ENCODE data around the gene SLC23A2.

- no peak for TF ChIP-seq POLR2A (IDR thresholded peaks at IDR 0.05)
- TF ChIP-seq CTCF (IDR thresholded peaks at IDR 0.05), result no peak
- TF ChIP-seq EP300 (IDR thresholded peaks at IDR 0.05; ENCODE audit: low read depth), result no peak
- TF ChIP-seq POLR2AphosphoS5 (IDR thresholded peaks at IDR 0.05), result no peak
Measured at GRCh38 chr20:4967752-4968477, 33.4 kb downstream of the SLC23A2 start.
